Suprapubic skin (tissue), 4 donors: ENCODE data around the gene NET1. TPM values are rescaled to one million over a fixed set of nuclear protein-coding genes. Genes with fewer than 3 reads are reported as not detected.

Experiments used
- DNase-seq, 2 donors: peaks; one replicate each; pipeline ENCODE4 v3.0.0-alpha.2; 2019; ENCODE audit warnings: low spot score in 2 of 2
- H3K27ac ChIP-seq: fragments of 200-600 bp; sonication (generic); one replicate; pipeline ENCODE4 v1.5.1; 2019
- H3K27me3 ChIP-seq: fragments of 200-600 bp; sonication (generic); one replicate; pipeline ENCODE4 v1.5.1; 2019
- H3K36me3 ChIP-seq: fragments of 200-600 bp; sonication (generic); one replicate; pipeline ENCODE4 v1.5.1; 2019
- H3K4me1 ChIP-seq: fragments of 200-600 bp; sonication (generic); one replicate; pipeline ENCODE4 v1.5.1; 2019
- H3K4me3 ChIP-seq: fragments of 200-600 bp; sonication (generic); one replicate; pipeline ENCODE4 v1.5.1; 2019; ENCODE audit warnings: mild to moderate bottlenecking
- H3K9me3 ChIP-seq: fragments of 200-600 bp; sonication (generic); one replicate; pipeline ENCODE4 v1.5.1; 2019
- EP300 ChIP-seq: sonication (generic); formaldehyde crosslinking; IDR thresholded peaks from one replicate; pipeline ENCODE4 v1.6.1; 2017; ENCODE audit warnings: antibody characterized with exemption
- POLR2A ChIP-seq, 2 donors: fragments of 450-650 bp; IDR thresholded peaks; one replicate each; pipeline ENCODE4 v1.6.1; 2017; ENCODE audit warnings: antibody characterized with exemption in 2 of 2, mild to moderate bottlenecking in 2 of 2, moderate library complexity in 2 of 2
- POLR2AphosphoS5 ChIP-seq, 3 donors: sonication (generic); formaldehyde crosslinking; IDR thresholded peaks; one replicate each; pipeline ENCODE4 v1.6.1; 2017; ENCODE audit warnings: antibody characterized with exemption in 3 of 3
- WGBS: methylation state at CpG from one replicate; pipeline ENCODE4 v1.1.5; 2018; 5-methylcytosine and 5-hydroxymethylcytosine counted together
- total RNA-seq, 4 donors: library from RNA; depleted of rRNA; stranded (reverse); fragments of >200 nt; gene quantifications; one replicate each; pipeline ENCODE4 v1.1.0, GENCODE V29; 2016
- TF ChIP-seq, protein P1 (sequence below), 2 donors: fragments of 200-600 bp in 1 of 2; fragments of 450-650 bp in 1 of 2; sonication (generic) in 1 of 2; IDR thresholded peaks; one replicate each; pipeline ENCODE4 v1.5.1; 2016 to 2019; ENCODE audit warnings: antibody characterized with exemption in 2 of 2, mild to moderate bottlenecking in 1 of 2, moderate library complexity in 1 of 2

NET1 gene
- total RNA-seq, 4 donors from 2014 or later, result 69.9 to 92.8 (median 76.2) TPM

GRCh38 chr10:5435328-5435727 is 23.0 kb downstream of the NET1 start:
- TF ChIP-seq POLR2A (IDR thresholded peaks at IDR 0.05) (no peak), POLR2AphosphoS5 (IDR thresholded peaks at IDR 0.05) (no peak), EP300 (no peak)
- TF ChIP-seq, protein P1, sequence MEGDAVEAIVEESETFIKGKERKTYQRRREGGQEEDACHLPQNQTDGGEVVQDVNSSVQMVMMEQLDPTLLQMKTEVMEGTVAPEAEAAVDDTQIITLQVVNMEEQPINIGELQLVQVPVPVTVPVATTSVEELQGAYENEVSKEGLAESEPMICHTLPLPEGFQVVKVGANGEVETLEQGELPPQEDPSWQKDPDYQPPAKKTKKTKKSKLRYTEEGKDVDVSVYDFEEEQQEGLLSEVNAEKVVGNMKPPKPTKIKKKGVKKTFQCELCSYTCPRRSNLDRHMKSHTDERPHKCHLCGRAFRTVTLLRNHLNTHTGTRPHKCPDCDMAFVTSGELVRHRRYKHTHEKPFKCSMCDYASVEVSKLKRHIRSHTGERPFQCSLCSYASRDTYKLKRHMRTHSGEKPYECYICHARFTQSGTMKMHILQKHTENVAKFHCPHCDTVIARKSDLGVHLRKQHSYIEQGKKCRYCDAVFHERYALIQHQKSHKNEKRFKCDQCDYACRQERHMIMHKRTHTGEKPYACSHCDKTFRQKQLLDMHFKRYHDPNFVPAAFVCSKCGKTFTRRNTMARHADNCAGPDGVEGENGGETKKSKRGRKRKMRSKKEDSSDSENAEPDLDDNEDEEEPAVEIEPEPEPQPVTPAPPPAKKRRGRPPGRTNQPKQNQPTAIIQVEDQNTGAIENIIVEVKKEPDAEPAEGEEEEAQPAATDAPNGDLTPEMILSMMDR (IDR thresholded peaks at IDR 0.05), result no peak
- Histone ChIP-seq H3K9me3 (no peaks in the 10 kb centered on the region), H3K36me3 (no peaks in the 10 kb centered on the region), H3K4me3 (no peak overlapping the region), H3K4me1 (no peaks in the 10 kb centered on the region), H3K27me3 (no peaks in the 10 kb centered on the region), H3K27ac (no peak overlapping the region)
- DNase-seq, result no peak
- 88% methylated on average over 3 of the region's 3 CpGs for WGBS

DNA sequence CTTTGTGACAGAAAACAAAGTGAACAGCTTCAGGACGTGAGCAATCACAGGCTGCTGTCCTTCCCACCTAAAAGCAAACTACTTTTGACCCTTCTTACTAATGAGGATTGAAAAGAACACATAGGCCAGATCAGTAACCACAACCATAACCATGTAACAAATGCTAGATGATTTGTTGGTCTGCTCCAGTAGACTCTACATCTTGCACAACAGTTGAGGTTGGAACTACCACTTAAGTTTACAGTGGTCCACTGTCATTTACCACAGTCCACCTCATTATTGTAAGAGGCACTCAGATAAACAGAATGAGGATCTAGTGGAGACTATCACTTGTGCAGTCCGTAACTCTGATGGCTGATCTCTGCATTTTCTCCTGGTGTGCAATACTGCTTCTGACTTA is 27.8 kb downstream of the NET1 start:
- peaks cover under 1% of the 10 kb centered on the region for H3K4me1 ChIP-seq
- 89% methylated on average over 2 of the region's 2 CpGs for WGBS

DNA sequence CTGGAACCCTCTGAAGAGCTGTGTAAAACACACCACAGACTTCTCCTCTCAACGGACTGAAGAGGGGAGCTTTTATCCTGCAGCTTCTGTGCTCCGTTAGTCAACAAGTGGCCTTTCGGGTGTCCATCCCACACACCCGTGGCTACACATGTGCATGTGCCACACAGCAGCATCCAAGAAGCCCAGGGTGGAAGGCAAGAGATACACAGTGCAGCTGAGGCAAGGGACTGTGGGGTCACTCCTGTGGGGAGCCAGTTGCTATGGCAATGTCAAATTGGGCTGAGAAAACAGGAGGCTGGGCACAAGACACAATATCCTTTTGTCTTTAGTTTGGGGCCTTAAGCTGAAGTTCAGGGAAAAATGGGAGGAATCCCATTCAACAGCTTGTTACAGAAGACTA is 28.7 kb downstream of the NET1 start:
- Histone ChIP-seq H3K4me1 (peaks cover 9% of the 10 kb centered on the region), H3K9me3 (no peaks in the 10 kb centered on the region), H3K27me3 (no peaks in the 10 kb centered on the region), H3K4me3 (no peak overlapping the region), H3K27ac (no peak overlapping the region), H3K36me3 (no peaks in the 10 kb centered on the region)
- TF ChIP-seq POLR2A (IDR thresholded peaks at IDR 0.05) (no peak), EP300 (no peak), POLR2AphosphoS5 (IDR thresholded peaks at IDR 0.05) (no peak)
- TF ChIP-seq, protein P1 (IDR thresholded peaks at IDR 0.05), result no peak
- WGBS, result 80% methylated on average over 1 of the region's 4 CpGs
- no peak for DNase-seq

More for the DNA sequence above, 27.8 kb downstream of the NET1 start:
- no peak overlapping the region for H3K4me3 ChIP-seq
- H3K36me3 ChIP-seq, result no peaks in the 10 kb centered on the region
- H3K27ac ChIP-seq, result no peak overlapping the region
- no peak for DNase-seq
- H3K27me3 ChIP-seq, result no peaks in the 10 kb centered on the region
- H3K9me3 ChIP-seq, result no peaks in the 10 kb centered on the region
- TF ChIP-seq POLR2AphosphoS5 (IDR thresholded peaks at IDR 0.05) (no peak), EP300 (no peak), POLR2A (IDR thresholded peaks at IDR 0.05) (no peak)
- TF ChIP-seq, protein P1 (IDR thresholded peaks at IDR 0.05), result no peak

DNA sequence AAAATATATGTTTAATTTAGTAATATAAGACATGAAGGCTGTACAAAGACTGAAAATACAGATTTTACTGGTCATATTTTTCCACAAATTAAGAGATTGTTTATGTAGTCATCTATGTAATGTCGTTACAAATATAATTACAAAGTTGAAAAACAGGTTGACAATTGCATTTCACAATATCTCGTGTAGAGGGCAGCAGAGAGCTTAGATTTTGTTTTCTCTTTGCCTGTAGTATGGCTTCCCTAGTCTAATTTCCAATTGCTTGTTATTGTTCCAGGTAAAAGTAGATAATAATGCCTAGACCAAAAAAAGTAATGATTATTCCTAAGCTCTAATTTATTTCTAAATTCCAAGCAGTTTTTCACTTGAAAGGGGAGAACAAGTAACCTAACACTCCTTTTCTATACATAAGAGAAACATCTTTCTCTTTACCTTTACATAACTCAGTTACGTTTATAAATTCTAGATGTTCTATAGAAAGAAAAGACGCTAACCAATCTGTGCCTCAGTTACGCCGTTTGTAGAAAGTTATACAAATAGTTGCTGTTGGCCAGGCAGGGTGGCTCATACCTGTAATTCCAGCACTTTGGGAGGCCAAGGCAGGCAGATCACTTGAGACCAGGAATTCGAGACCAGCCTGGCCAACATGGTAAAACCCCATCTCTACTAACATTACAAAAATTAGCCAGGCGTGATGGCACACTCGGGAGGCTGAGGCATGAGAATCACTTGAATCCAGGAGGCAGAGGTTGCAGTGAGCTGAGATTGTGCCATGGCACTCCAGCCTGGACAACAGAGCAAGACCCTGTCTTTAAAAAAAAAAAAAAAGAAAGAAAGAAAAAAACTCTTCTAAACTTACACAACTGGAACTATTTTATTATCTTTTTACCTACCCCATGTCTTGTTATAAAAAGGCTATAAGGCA is 30.0 kb downstream of the NET1 start:
- H3K4me3 ChIP-seq, result no peak overlapping the region
- H3K9me3 ChIP-seq, result no peaks in the 10 kb centered on the region
- H3K27me3 ChIP-seq, result no peaks in the 10 kb centered on the region
- no peak for DNase-seq
- H3K36me3 ChIP-seq, result no peaks in the 10 kb centered on the region
- WGBS, result 67% methylated on average over 9 of the region's 9 CpGs
- peaks cover 12% of the 10 kb centered on the region for H3K4me1 ChIP-seq
- no peak overlapping the region for H3K27ac ChIP-seq
- TF ChIP-seq, protein P1 (IDR thresholded peaks at IDR 0.05), result peak; percentile 61 to 62
- TF ChIP-seq EP300 (no peak), POLR2A (IDR thresholded peaks at IDR 0.05) (no peak), POLR2AphosphoS5 (IDR thresholded peaks at IDR 0.05) (no peak)

GRCh38 chr10:5442990-5443370 is 30.6 kb downstream of the NET1 start:
- H3K27ac ChIP-seq, result no peak overlapping the region
- peaks cover 12% of the 10 kb centered on the region for H3K4me1 ChIP-seq
- H3K9me3 ChIP-seq, result no peaks in the 10 kb centered on the region
- H3K36me3 ChIP-seq, result no peaks in the 10 kb centered on the region
- 97% methylated on average over 1 of the region's 1 CpG for WGBS
- H3K27me3 ChIP-seq, result no peaks in the 10 kb centered on the region
- H3K4me3 ChIP-seq, result no peak overlapping the region
- DNase-seq, result no peak
- TF ChIP-seq POLR2A (IDR thresholded peaks at IDR 0.05) (no peak), POLR2AphosphoS5 (IDR thresholded peaks at IDR 0.05) (no peak), EP300 (no peak)
- TF ChIP-seq, protein P1 (IDR thresholded peaks at IDR 0.05), result no peak
